ENCODE data around the gene KLK15.
A peak's percentile ranks its signal among the peaks of the same experiment; 100 is the strongest.
"Not testable (repeated sequence)": the region's sequence is repeated elsewhere in the genome, so short reads cannot be mapped to it uniquely, and the experiment has no call there.

KLK15 gene

GRCh38 chr19:50820086-50820485, 13.3 kb downstream of the KLK15 start:
- no peak for DNase-seq

DNA sequence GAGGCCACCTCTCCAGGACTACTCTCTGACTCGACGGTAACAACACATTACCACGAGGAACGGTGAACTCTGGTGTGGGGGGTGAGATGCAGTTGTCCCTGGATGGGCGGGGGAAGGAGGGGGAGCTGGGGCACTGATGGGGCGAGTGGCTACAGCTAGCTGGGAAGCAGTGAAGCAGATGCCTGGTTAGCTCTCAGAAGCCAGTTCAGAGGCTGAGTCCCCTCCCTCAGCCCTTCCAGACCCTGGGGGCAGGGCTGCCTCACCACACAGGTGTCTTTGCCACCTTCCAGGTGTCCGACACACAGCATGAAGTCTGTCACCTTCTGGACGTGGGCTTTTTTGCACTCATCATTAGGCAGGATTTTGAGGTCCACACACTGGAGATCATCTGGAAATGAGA, 13.7 kb downstream of the KLK15 start:
- DNase-seq = no peak

GRCh38 chr19:50818859-50819472, 14.4 kb downstream of the KLK15 start:
- no peak for DNase-seq

DNA sequence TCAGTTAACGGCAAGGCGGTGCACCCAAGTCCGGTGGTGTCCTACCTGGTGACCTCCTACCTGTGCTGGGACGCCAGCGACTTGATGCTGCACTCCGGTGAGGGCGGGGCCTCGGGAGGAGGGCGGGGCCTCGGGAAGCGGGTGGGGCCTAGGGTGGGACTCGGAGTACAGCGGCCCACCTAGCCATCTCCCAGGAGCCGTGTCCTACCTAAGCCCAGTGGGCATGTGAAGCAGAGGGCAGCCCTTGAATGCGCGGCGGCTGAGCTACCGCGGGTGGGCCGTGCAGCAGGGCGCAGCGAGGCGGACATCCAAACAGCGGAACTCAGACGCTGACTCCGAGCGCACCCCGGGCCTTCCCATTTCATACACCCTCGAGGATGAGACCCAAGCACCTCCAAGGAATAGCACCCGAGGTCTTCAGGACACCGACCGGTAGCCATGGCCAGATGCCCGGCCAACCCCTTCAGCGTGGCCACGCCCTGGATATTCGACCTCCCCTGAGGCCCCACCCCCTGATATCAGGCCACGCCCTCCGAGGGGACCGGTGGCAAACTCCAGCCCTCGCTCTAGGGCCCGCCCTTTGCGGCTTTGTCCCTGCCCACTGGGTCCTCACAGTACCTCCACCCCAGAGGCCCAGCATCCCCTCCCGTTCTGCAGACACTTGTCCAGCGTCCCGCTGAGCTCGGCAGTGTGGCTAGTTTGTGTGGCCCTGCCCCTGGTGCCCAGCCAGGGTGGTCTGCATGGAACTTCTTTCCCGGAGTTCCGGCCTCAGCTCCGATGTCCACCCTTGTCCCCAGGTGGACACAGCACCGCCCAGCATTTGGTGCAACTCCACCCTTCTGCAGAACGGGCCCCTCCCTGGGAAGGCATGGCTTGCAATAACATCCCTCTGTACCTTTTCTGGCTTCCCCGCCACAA, 15.2 kb downstream of the KLK15 start:
- DNase-seq = peak; percentile 50

DNA sequence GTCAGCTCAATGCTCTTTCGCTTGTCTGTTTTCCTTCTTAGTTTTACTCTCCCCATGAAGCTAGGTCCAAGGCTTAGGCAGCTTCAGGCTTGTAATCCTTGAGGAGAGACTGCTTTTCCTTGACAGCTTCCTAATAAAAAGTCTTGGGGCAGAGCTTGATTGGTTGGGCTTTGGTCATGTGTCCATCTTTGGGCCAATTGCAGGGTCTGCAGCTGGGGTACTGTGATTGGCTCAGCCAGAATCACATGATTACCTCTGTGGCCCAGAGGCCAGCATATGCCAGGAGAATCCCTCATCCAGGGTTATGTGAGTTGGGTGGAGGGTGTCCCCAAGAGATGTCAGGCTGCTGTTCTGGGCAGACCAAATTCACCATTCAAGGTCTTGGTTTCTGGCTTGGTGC, 17.9 kb downstream of the KLK15 start:
- no peak for DNase-seq

- DNase-seq = no peak
These were observed 18.5 kb downstream of the KLK15 start for GRCh38 chr19:50814883-50815282.

DNA sequence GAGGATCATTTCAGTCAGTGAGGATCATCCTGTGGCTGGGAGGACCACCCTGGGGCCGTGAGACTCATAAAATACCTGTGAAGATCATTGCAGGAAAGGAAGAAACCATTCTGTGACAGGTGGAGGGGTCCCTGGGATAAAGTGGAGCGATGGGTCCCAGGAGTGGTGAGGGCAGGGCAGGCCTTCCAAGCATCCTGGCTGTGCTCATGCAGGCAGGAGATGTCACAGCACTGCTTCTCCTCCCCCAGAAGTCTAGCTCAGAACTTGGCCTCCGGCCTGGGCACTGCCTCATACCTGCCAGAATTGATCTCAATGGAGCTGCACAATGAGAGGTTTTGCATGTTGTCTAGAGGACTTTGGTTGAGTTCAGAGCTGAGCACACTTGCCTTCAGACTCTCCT, 20.9 kb downstream of the KLK15 start:
- no peak for DNase-seq

DNA sequence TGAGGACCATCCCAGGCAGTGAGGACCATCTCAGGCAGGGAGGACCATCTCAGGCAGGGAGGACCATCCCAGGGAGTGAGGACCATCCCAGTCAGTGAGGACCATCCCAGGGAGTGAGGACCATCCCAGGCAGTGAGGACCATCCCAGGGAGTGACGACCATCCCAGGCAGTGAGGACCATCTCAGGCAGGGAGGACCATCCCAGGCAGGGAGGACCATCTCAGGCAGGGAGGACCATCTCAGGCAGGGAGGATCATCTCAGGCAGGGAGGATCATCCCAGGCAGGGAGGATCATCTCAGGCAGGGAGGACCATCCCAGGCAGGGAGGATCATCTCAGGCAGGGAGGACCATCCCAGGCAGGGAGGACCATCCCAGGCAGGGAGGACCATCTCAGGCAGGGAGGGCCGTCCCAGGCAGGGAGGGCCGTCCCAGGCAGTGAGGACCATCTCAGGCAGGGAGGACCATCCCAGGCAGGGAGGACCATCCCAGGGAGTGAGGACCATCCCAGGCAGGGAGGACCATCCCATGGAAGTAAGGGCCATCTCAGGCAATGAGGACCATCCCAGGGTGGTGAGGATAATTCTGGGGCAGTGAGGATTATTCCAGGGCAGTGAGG, 21.6 kb downstream of the KLK15 start:
- DNase-seq = not testable (repeated sequence)

DNA sequence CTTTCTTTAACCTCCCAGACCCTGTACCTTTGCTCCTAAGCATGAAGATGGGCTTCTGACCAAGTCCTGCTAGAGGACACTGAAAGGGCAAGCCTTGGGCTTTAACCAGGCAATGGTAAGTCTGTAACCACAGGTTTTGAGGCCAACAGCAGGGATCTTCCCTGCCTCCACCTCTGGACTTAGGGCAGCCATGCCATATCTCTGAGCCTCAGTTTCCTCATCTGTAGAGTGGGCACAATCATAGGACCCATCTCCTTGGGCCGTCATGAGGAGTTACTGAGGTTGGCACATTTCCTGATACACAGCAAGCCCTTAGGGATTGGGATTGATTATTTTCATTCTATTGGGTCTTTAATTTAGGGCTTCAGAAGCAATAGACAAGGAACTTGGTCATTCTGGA, 24.5 kb downstream of the KLK15 start:
- no peak for DNase-seq

GRCh38 chr19:50804420-50805272, 28.7 kb downstream of the KLK15 start:
- DNase-seq = peak; percentile 99

GRCh38 chr19:50803633-50804419, 29.5 kb downstream of the KLK15 start:
- peak; percentile 12 for DNase-seq

- DNase-seq = no peak
These were observed 32.3 kb downstream of the KLK15 start for GRCh38 chr19:50801107-50801506.

DNA sequence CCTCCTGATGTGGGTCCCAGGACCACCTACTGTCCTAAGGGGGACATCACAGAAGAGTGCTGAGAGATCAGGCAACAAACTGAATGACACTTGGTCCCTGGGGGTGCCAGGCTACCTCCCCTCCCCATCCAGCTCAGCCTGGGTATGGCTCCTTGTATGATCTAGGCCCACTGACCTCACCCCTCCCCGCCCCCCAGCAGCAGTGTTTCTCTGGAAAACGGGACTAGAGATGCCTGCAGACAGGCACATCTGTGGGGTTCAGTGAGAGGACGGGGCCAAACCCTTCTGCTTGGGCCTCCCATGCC, 33.9 kb downstream of the KLK15 start:
- DNase-seq = no peak

DNA sequence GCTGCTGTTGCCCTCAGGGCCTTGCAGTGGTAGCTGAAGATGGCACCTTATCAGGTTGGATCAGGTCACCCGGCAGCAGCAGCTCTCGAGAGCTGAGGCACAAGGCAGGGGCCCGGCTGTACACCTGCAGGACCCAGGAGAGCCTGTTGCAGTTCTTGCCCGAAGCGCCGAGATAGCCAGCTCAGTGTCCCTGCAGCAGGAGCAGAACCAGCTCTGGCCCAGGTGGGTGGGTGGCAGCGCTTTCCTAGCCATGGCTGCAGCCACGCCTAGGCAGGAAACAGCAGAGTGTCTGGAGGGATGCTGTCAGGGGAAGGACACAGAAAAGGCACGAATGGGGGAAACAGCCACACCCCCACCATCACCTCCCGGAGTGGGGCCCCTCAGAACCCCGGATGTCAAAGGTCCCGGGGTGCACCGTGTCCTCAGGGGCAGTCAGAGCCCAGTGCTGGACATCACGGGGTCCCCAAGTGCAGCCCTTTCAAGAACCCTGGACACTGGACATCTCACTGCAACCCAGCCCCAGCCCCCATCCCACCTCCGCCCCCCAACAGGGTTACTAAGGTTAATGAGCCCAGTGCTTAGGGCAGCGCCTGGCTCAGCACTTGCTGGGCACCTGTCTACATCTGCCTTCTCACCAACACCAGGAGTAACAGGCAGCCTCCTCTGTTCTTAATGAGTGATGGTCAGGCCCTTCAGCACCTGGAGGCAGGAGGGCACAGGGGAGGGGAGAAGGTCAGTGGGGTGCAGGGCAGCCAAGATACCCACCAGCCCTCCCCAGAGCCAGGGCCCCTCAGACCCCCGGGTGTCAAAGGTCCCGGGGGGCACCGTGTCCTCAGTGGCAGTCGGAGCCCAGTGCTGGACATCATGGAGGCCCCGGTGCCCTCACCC, 34.5 kb downstream of the KLK15 start:
- no peak for DNase-seq

DNA sequence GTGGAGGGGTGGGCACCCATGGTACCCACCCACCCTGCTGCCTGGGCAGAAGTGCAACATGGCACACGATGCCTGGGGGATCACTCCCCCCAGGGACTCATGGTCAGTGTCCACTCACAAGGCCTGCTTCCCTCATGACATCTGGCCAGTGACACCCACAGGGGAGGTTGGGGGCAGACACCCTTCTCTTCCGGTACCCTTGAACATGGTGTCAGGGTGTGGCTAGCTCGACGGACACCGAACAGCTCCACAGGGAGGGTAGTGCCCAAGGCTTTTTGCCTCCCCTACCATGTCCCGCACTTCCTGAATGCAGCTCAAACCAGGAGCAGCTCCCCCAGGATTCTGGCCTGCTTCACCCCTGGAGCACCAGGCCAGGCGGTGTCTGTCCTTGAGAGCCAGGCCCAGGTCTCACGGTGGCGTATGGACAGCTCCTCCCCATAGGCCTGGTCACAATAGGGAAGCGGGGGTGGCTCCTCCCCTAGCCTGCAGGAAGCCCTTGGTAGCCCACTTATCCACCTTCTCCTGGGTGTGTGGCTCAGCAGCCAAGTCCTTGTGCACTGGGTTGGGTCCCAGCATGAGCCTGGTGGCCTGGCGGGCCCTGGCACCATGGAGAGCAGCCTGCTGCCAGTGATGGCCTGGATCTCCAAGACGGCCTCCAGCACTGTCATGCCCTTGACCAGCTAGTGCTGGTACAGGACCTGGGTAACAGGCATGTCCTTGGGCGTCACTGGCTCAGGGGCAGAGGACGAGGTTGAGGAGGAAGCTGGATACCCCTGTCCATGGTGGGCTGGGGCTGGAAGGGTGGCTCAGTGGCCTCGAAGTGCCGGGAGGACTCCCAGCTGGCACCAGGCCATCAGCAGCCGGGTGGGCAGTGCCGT, 35.4 kb downstream of the KLK15 start:
- no peak for DNase-seq

DNA sequence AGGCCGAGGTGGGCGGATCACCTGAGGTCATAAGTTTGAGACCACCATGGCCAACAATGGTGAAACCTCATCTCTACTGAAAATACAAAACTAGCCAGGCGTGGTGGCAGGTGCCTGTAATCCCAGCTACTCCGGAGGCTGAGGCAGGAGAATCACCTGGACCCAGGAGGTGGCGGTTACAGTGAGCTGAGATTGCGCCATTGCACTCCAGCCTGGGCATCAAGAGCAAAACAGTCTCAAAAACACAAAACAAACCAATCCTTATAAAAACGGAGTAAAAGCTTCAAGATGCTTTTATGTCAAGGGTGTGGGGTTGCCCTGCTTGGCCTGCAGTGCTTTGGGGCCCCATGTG, 36.0 kb downstream of the KLK15 start:
- DNase-seq = no peak

- no peak for DNase-seq
These were observed 36.5 kb downstream of the KLK15 start for GRCh38 chr19:50796634-50797428.

- no peak for DNase-seq
These were observed 37.2 kb downstream of the KLK15 start for GRCh38 chr19:50796128-50796633.

DNA sequence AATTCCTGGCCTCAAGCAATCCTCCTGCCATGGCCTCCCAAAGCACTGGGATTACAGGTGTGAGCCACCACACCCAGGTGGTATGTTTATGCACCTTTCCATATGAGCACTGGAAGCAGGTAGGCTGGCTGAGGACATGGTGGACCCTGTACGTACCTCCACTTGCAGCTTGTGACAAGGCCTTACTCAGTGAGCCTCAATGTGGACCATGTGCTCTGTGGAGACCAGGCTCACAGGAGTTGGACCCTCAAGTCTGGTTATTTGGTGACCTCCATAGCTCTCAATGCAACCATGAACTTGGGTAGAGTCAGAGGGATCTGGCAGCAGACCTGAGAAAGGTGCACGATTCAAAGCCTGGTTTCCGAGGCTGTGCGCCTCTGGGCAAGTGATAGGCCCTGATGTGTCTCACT, 37.7 kb downstream of the KLK15 start:
- no peak for DNase-seq

All from suppressor macrophage treated with lipopolysaccharide for 4 hours (primary cell).